ENCODE measurements around the gene RCBTB2.
"Not testable (repeated sequence)": the region's sequence is repeated elsewhere in the genome, so short reads cannot be mapped to it uniquely, and the experiment has no call there.

The RCBTB2 gene

GRCh38 chr13:48457578-48458242 lies 75.2 kb downstream of the RCBTB2 start:
- peaks cover 0 to 2% (median 0%) of the 10 kb centered on the region in 5 experiments for H3K9me3 ChIP-seq (ENCODE audit: control extremely low read depth in 1 of 5, control insufficient read depth in 4 of 5, insufficient read depth in 2 of 5, low read depth in 1 of 5, low read length in 4 of 5)
- H3K4me1 ChIP-seq (ENCODE audit: control extremely low read depth in 1 of 4, control insufficient read depth in 4 of 4, insufficient read depth in 4 of 4, low read length in 3 of 4): no peaks in the 10 kb centered on the region
- WGBS (ENCODE audit: insufficient coverage): 97% methylated on average over 20 of the region's 28 CpGs
- ChIA-PET POLR2A (no interaction called here), CTCF (no interaction called here)
- H3K36me3 ChIP-seq (ENCODE audit: control insufficient read depth in 4 of 4, insufficient read depth in 4 of 4, low read length in 3 of 4): peaks cover 6 to 63% (median 38%) of the 10 kb centered on the region in 4 experiments
- H3K4me3 ChIP-seq (ENCODE audit: control insufficient read depth in 1 of 7, extremely low read depth in 1 of 7, insufficient read depth in 4 of 7, low read depth in 2 of 7, low read length in 6 of 7): no peak overlapping the region
- DNase-seq: no peak
- H3K27ac ChIP-seq (ENCODE audit: insufficient read depth in 1 of 2, low read depth in 1 of 2, low read length in 2 of 2, poor library complexity in 1 of 2, severe bottlenecking in 2 of 2): no peak overlapping the region
- no peaks in the 10 kb centered on the region for H3K27me3 ChIP-seq (replicated peaks in 2 of 5; ENCODE audit: control insufficient read depth in 4 of 5, insufficient read depth in 5 of 5, low read length in 4 of 5)

- Histone ChIP-seq H3K4me1 (ENCODE audit: control extremely low read depth in 1 of 4, control insufficient read depth in 4 of 4, insufficient read depth in 4 of 4, low read length in 3 of 4) (no peaks in the 10 kb centered on the region), H3K36me3 (ENCODE audit: control insufficient read depth in 4 of 4, insufficient read depth in 4 of 4, low read length in 3 of 4) (peaks cover 6 to 62% (median 36%) of the 10 kb centered on the region in 4 experiments), H3K4me3 (ENCODE audit: control insufficient read depth in 1 of 7, extremely low read depth in 1 of 7, insufficient read depth in 4 of 7, low read depth in 2 of 7, low read length in 6 of 7) (no peak overlapping the region), H3K27ac (ENCODE audit: insufficient read depth in 1 of 2, low read depth in 1 of 2, low read length in 2 of 2, poor library complexity in 1 of 2, severe bottlenecking in 2 of 2) (no peak overlapping the region), H3K9me3 (ENCODE audit: control extremely low read depth in 1 of 5, control insufficient read depth in 4 of 5, insufficient read depth in 2 of 5, low read depth in 1 of 5, low read length in 4 of 5) (peaks cover 0 to 2% (median 0%) of the 10 kb centered on the region in 5 experiments), H3K27me3 (replicated peaks in 2 of 5; ENCODE audit: control insufficient read depth in 4 of 5, insufficient read depth in 5 of 5, low read length in 4 of 5) (no peaks in the 10 kb centered on the region)
- DNase-seq: no peak
- 98% methylated on average over 9 of the region's 10 CpGs for WGBS (ENCODE audit: insufficient coverage)
- POLR2A ChIA-PET: interaction anchor here (0.5 kb wide), 1 partner anchor 152 kb away, joined by 4 read pairs; no protein-coding TSS in a partner anchor
- CTCF ChIA-PET: interaction anchor here (1.4 kb wide), 1 partner anchor 30 kb away, joined by 4 read pairs; no protein-coding TSS in a partner anchor
Measured at GRCh38 chr13:48456546-48456945, 76.3 kb downstream of the RCBTB2 start.

- H3K4me3 ChIP-seq (ENCODE audit: control insufficient read depth in 1 of 7, extremely low read depth in 1 of 7, insufficient read depth in 4 of 7, low read depth in 2 of 7, low read length in 6 of 7); POLR2A ChIA-PET; CTCF ChIA-PET; H3K9me3 ChIP-seq (ENCODE audit: control extremely low read depth in 1 of 5, control insufficient read depth in 4 of 5, insufficient read depth in 2 of 5, low read depth in 1 of 5, low read length in 4 of 5); H3K27ac ChIP-seq (ENCODE audit: insufficient read depth in 1 of 2, low read depth in 1 of 2, low read length in 2 of 2, poor library complexity in 1 of 2, severe bottlenecking in 2 of 2); H3K27me3 ChIP-seq (replicated peaks in 2 of 5; ENCODE audit: control insufficient read depth in 4 of 5, insufficient read depth in 5 of 5, low read length in 4 of 5): not testable (repeated sequence)
- peak in 1 of 3 donors; percentile 13 for DNase-seq
- H3K4me1 ChIP-seq (ENCODE audit: control extremely low read depth in 1 of 4, control insufficient read depth in 4 of 4, insufficient read depth in 4 of 4, low read length in 3 of 4): peaks cover 2 to 24% (median 16%) of the 10 kb centered on the region in 4 experiments
- H3K36me3 ChIP-seq (ENCODE audit: control insufficient read depth in 4 of 4, insufficient read depth in 4 of 4, low read length in 3 of 4): peaks cover 4 to 29% (median 13%) of the 10 kb centered on the region in 4 experiments
Measured at GRCh38 chr13:48451196-48451595, 81.7 kb downstream of the RCBTB2 start.

GRCh38 chr13:48449656-48450055 lies 83.2 kb downstream of the RCBTB2 start:
- Histone ChIP-seq H3K27me3 (replicated peaks in 2 of 5; ENCODE audit: control insufficient read depth in 4 of 5, insufficient read depth in 5 of 5, low read length in 4 of 5) (no peaks in the 10 kb centered on the region), H3K4me3 (ENCODE audit: control insufficient read depth in 1 of 7, extremely low read depth in 1 of 7, insufficient read depth in 4 of 7, low read depth in 2 of 7, low read length in 6 of 7) (no peak overlapping the region), H3K36me3 (ENCODE audit: control insufficient read depth in 4 of 4, insufficient read depth in 4 of 4, low read length in 3 of 4) (peaks cover 4 to 19% (median 10%) of the 10 kb centered on the region in 4 experiments), H3K4me1 (ENCODE audit: control extremely low read depth in 1 of 4, control insufficient read depth in 4 of 4, insufficient read depth in 4 of 4, low read length in 3 of 4) (peaks cover 2 to 25% (median 16%) of the 10 kb centered on the region in 4 experiments), H3K27ac (ENCODE audit: insufficient read depth in 1 of 2, low read depth in 1 of 2, low read length in 2 of 2, poor library complexity in 1 of 2, severe bottlenecking in 2 of 2) (no peak overlapping the region), H3K9me3 (ENCODE audit: control extremely low read depth in 1 of 5, control insufficient read depth in 4 of 5, insufficient read depth in 2 of 5, low read depth in 1 of 5, low read length in 4 of 5) (peaks cover 0 to 9% (median 5%) of the 10 kb centered on the region in 5 experiments)
- CTCF ChIA-PET: no interaction called here
- DNase-seq: no peak
- WGBS (ENCODE audit: insufficient coverage): 100% methylated on average over 1 of the region's 2 CpGs
- POLR2A ChIA-PET: no interaction called here

GRCh38 chr13:48448959-48449614 lies 83.8 kb downstream of the RCBTB2 start:
- Histone ChIP-seq H3K27me3 (replicated peaks in 2 of 5; ENCODE audit: control insufficient read depth in 4 of 5, insufficient read depth in 5 of 5, low read length in 4 of 5) (no peaks in the 10 kb centered on the region), H3K27ac (ENCODE audit: insufficient read depth in 1 of 2, low read depth in 1 of 2, low read length in 2 of 2, poor library complexity in 1 of 2, severe bottlenecking in 2 of 2) (no peak overlapping the region), H3K9me3 (ENCODE audit: control extremely low read depth in 1 of 5, control insufficient read depth in 4 of 5, insufficient read depth in 2 of 5, low read depth in 1 of 5, low read length in 4 of 5) (peaks cover 0 to 9% (median 5%) of the 10 kb centered on the region in 5 experiments), H3K4me1 (ENCODE audit: control extremely low read depth in 1 of 4, control insufficient read depth in 4 of 4, insufficient read depth in 4 of 4, low read length in 3 of 4) (peaks cover 2 to 25% (median 16%) of the 10 kb centered on the region in 4 experiments), H3K36me3 (ENCODE audit: control insufficient read depth in 4 of 4, insufficient read depth in 4 of 4, low read length in 3 of 4) (peaks cover 0 to 17% (median 7%) of the 10 kb centered on the region in 4 experiments), H3K4me3 (ENCODE audit: control insufficient read depth in 1 of 7, extremely low read depth in 1 of 7, insufficient read depth in 4 of 7, low read depth in 2 of 7, low read length in 6 of 7) (peak overlapping the region in 5 of 7 experiments; percentile 17 to 63 (median 39))
- ChIA-PET CTCF (interaction anchor here (1.3 kb wide), 1 partner anchor 48 kb away, joined by 3 read pairs; no protein-coding TSS in a partner anchor), POLR2A (no interaction called here)
- WGBS (ENCODE audit: insufficient coverage): 11% methylated on average over 1 of the region's 6 CpGs
- peak; percentile 54 to 81 (median 80) for DNase-seq

- peak in 2 of 3 donors; percentile 11 to 23 for DNase-seq
- Histone ChIP-seq H3K4me3 (ENCODE audit: control insufficient read depth in 1 of 7, extremely low read depth in 1 of 7, insufficient read depth in 4 of 7, low read depth in 2 of 7, low read length in 6 of 7) (peak overlapping the region in 2 of 7 experiments; percentile 33 to 63), H3K27me3 (replicated peaks in 2 of 5; ENCODE audit: control insufficient read depth in 4 of 5, insufficient read depth in 5 of 5, low read length in 4 of 5) (no peaks in the 10 kb centered on the region), H3K9me3 (ENCODE audit: control extremely low read depth in 1 of 5, control insufficient read depth in 4 of 5, insufficient read depth in 2 of 5, low read depth in 1 of 5, low read length in 4 of 5) (peaks cover 0 to 9% (median 5%) of the 10 kb centered on the region in 5 experiments), H3K36me3 (ENCODE audit: control insufficient read depth in 4 of 4, insufficient read depth in 4 of 4, low read length in 3 of 4) (peaks cover 1 to 10% (median 3%) of the 10 kb centered on the region in 4 experiments), H3K27ac (ENCODE audit: insufficient read depth in 1 of 2, low read depth in 1 of 2, low read length in 2 of 2, poor library complexity in 1 of 2, severe bottlenecking in 2 of 2) (peak overlapping the region in 1 of 2 experiments; percentile 41), H3K4me1 (ENCODE audit: control extremely low read depth in 1 of 4, control insufficient read depth in 4 of 4, insufficient read depth in 4 of 4, low read length in 3 of 4) (peaks cover 2 to 25% (median 16%) of the 10 kb centered on the region in 4 experiments)
- no CpG with 5 or more reads among the region's 3 CpGs for WGBS (ENCODE audit: insufficient coverage)
- CTCF ChIA-PET: interaction anchor here (0.9 to 1.3 kb wide), 2 partner anchors 9 to 47 kb away, joined by 3 read pairs; no protein-coding TSS in a partner anchor
- POLR2A ChIA-PET: no interaction called here
Measured at GRCh38 chr13:48448285-48448958, 84.5 kb downstream of the RCBTB2 start.

Measured in common myeloid progenitor, CD34-positive (primary cell).